ENCODE data around the gene SPATA3. TPM values are rescaled to one million over a fixed set of nuclear protein-coding genes. Genes with fewer than 3 reads are reported as not detected.

Gene SPATA3
- polyA plus RNA-seq, 1 donor (not counting 4 experiments of a cell fraction or from before 2014, with no cell fraction given), result not detected

DNA sequence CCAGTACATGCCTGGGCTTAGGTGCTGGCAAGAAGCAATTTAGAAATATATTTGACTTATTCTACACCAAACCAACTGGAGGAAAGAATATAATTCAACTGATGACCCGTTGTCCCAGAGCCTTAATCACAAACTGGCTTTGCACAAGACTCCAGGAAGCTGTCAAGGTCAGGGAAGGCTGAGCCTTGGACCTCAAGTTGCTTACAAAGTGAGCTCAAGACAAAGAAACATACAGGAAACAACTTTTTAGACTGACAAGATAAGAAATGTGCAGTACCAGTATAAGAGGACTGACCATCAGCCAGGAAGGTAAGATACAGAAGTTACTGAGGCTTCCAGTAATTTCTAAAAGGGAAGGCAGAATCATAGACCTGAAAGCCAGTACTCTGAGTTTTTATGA lies 35.9 kb upstream of the SPATA3 start:
- Histone ChIP-seq H3K36me3 (ENCODE audit: control insufficient read depth in 2 of 2, extremely low read depth in 1 of 2, insufficient read depth in 2 of 2, low read length in 2 of 2) (no peaks in the 10 kb centered on the region), H3K4me1 (ENCODE audit: control insufficient read depth, extremely low read depth, insufficient read depth, low read length) (peaks cover 3% of the 10 kb centered on the region), H2AFZ (ENCODE audit: control insufficient read depth, low read length) (no peak overlapping the region), H3K9ac (ENCODE audit: control insufficient read depth, extremely low read depth, insufficient read depth, low read length) (no peak overlapping the region), H3K27ac (ENCODE audit: control insufficient read depth, insufficient read depth, low read length) (no peak overlapping the region), H3K4me2 (ENCODE audit: control insufficient read depth, extremely low read depth, insufficient read depth, low read depth, low read length) (no peak overlapping the region), H3K9me3 (ENCODE audit: control insufficient read depth, low read depth, low read length) (no peaks in the 10 kb centered on the region), H3K4me3 (ENCODE audit: control insufficient read depth in 2 of 3, extremely low read depth in 1 of 3, insufficient read depth in 2 of 3, low read depth in 1 of 3, low read length in 3 of 3) (no peak overlapping the region), H3K27me3 (ENCODE audit: control insufficient read depth, extremely low read depth, insufficient read depth, low read length) (peaks cover 5% of the 10 kb centered on the region), H3K79me2 (ENCODE audit: control insufficient read depth, insufficient read depth, low read length) (no peaks in the 10 kb centered on the region), H3K9me1 (ENCODE audit: control insufficient read depth, extremely low read depth, insufficient read depth, low read length) (no peaks in the 10 kb centered on the region), H4K20me1 (ENCODE audit: control insufficient read depth, extremely low read depth, insufficient read depth, low read length) (no peaks in the 10 kb centered on the region)
- TF ChIP-seq, protein P1, sequence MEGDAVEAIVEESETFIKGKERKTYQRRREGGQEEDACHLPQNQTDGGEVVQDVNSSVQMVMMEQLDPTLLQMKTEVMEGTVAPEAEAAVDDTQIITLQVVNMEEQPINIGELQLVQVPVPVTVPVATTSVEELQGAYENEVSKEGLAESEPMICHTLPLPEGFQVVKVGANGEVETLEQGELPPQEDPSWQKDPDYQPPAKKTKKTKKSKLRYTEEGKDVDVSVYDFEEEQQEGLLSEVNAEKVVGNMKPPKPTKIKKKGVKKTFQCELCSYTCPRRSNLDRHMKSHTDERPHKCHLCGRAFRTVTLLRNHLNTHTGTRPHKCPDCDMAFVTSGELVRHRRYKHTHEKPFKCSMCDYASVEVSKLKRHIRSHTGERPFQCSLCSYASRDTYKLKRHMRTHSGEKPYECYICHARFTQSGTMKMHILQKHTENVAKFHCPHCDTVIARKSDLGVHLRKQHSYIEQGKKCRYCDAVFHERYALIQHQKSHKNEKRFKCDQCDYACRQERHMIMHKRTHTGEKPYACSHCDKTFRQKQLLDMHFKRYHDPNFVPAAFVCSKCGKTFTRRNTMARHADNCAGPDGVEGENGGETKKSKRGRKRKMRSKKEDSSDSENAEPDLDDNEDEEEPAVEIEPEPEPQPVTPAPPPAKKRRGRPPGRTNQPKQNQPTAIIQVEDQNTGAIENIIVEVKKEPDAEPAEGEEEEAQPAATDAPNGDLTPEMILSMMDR (optimal IDR thresholded peaks at IDR 0.05 in 1 of 3, IDR thresholded peaks at IDR 0.05 in 1 of 3, conservative IDR thresholded peaks at IDR 0.05 in 1 of 3; ENCODE audit: extremely low read depth in 1 of 3, insufficient read depth in 2 of 3, low read length in 3 of 3), result no peak
- TF ChIP-seq EZH2 (IDR thresholded peaks at IDR 0.05; ENCODE audit: low read length), result no peak
- FAIRE-seq, result no peak
- no peak for DNase-seq (ENCODE audit: low read depth, low spot score)
- dilution Hi-C loops (cut with MboI; ENCODE audit: extremely low pct_ligation_motif_present, low sequenced_read_pairs), result no loop called here

DNA sequence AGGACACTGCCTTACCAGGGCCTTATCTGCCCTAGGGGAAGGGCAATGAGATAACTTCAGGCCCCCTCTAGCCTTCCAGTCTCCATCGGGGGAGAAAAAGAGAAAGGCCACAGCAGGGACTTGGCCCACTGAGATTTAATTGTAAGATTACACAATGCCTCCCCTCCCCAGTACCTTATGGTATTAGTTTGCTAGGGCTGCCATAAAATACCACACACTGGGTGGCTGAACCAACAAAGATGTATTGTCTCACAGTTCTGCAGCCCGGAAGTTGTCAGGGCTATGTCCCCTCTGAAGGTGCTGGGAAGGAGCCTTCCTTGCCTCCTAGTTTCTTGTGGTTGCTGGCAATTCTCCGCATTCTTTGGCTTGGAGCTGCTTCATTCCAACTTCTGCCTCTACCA lies 34.8 kb upstream of the SPATA3 start:
- Histone ChIP-seq H3K36me3 (ENCODE audit: control insufficient read depth in 2 of 2, extremely low read depth in 1 of 2, insufficient read depth in 2 of 2, low read length in 2 of 2) (no peaks in the 10 kb centered on the region), H4K20me1 (ENCODE audit: control insufficient read depth, extremely low read depth, insufficient read depth, low read length) (no peaks in the 10 kb centered on the region), H3K79me2 (ENCODE audit: control insufficient read depth, insufficient read depth, low read length) (no peaks in the 10 kb centered on the region), H2AFZ (ENCODE audit: control insufficient read depth, low read length) (no peak overlapping the region), H3K9me1 (ENCODE audit: control insufficient read depth, extremely low read depth, insufficient read depth, low read length) (no peaks in the 10 kb centered on the region), H3K4me3 (ENCODE audit: control insufficient read depth in 2 of 3, extremely low read depth in 1 of 3, insufficient read depth in 2 of 3, low read depth in 1 of 3, low read length in 3 of 3) (no peak overlapping the region), H3K27ac (ENCODE audit: control insufficient read depth, insufficient read depth, low read length) (no peak overlapping the region), H3K9me3 (ENCODE audit: control insufficient read depth, low read depth, low read length) (no peaks in the 10 kb centered on the region), H3K27me3 (ENCODE audit: control insufficient read depth, extremely low read depth, insufficient read depth, low read length) (peaks cover 5% of the 10 kb centered on the region), H3K4me2 (ENCODE audit: control insufficient read depth, extremely low read depth, insufficient read depth, low read depth, low read length) (no peak overlapping the region), H3K9ac (ENCODE audit: control insufficient read depth, extremely low read depth, insufficient read depth, low read length) (no peak overlapping the region), H3K4me1 (ENCODE audit: control insufficient read depth, extremely low read depth, insufficient read depth, low read length) (peaks cover 3% of the 10 kb centered on the region)
- no peak for DNase-seq (ENCODE audit: low read depth, low spot score)
- dilution Hi-C loops (cut with MboI; ENCODE audit: extremely low pct_ligation_motif_present, low sequenced_read_pairs), result no loop called here
- no peak for FAIRE-seq
- no peak for TF ChIP-seq EZH2 (IDR thresholded peaks at IDR 0.05; ENCODE audit: low read length)
- TF ChIP-seq, protein P1 (optimal IDR thresholded peaks at IDR 0.05 in 1 of 3, IDR thresholded peaks at IDR 0.05 in 1 of 3, conservative IDR thresholded peaks at IDR 0.05 in 1 of 3; ENCODE audit: extremely low read depth in 1 of 3, insufficient read depth in 2 of 3, low read length in 3 of 3), result no peak

Data from keratinocyte (primary cell).